ENCODE measurements around the gene MYO7A. TPM values are rescaled to one million over a fixed set of nuclear protein-coding genes. Genes with fewer than 3 reads are reported as not detected.

Gene MYO7A
- total and polyA plus RNA-seq, 2 of the 8 experiments (the other 6 are each of a cell fraction or from before 2014, with no cell fraction given): 1.5 to 1.9 TPM

GRCh38 chr11:77154381-77155081 lies 26.5 kb downstream of the MYO7A start (continued):
- no peak for TF ChIP-seq ATF2 (IDR thresholded peaks at IDR 0.05; ENCODE audit: low read length)
- no peak for TF ChIP-seq GABPA (IDR thresholded peaks at IDR 0.05; ENCODE audit: borderline replicate concordance, insufficient read depth, low read length)
- TF ChIP-seq KDM4A (IDR thresholded peaks at IDR 0.05; ENCODE audit: low read depth, low read length, severe bottlenecking): no peak
